SK-MEL-5 (cell line): Measurements from ENCODE around the gene LARGE1. TPM values are rescaled to one million over a fixed set of nuclear protein-coding genes. Genes with fewer than 3 reads are reported as not detected.
A peak's percentile ranks its signal among the peaks of the same experiment; 100 is the strongest.

Source experiments
- DNase-seq: peaks from one replicate; pipeline ENCODE4 v3.0.0-alpha.2; 2016; ENCODE audit warnings: low read depth, low spot score
- in situ Hi-C: cut with HindIII; loops from 2 replicates; pipeline ENCODE4 v1.10.0; 2016; ENCODE audit warnings: low sequenced_read_pairs, high pct_unique_total_duplicates, low pct_unique_long_range_greater_than_20kb
- total RNA-seq: library from RNA; depleted of rRNA; stranded (reverse); fragments of >200 nt; shearing (Covaris generic); gene quantifications from 2 replicates; pipeline ENCODE4 v1.2.3, GENCODE V29; 2014

The LARGE1 gene
- total RNA-seq, 1 experiment from 2014 or later, result 22.0 TPM

- in situ Hi-C loops, result no loop called here
- no peak for DNase-seq
Measured at GRCh38 chr22:33353502-33353901, 566.8 kb downstream of the LARGE1 start.

- no peak for DNase-seq
- in situ Hi-C loops, result no loop called here
Measured at GRCh38 chr22:33352768-33353167, 567.5 kb downstream of the LARGE1 start.

GRCh38 chr22:33350961-33351360 is 569.3 kb downstream of the LARGE1 start:
- DNase-seq, result peak; percentile 50
- in situ Hi-C loops, result no loop called here

- in situ Hi-C loops, result no loop called here
- DNase-seq, result peak; percentile 89
Measured at GRCh38 chr22:33350491-33350890, 569.8 kb downstream of the LARGE1 start.

- no peak for DNase-seq
- in situ Hi-C loops, result loop anchor here (25.0 kb wide), 1 partner anchor 240 kb away; no protein-coding TSS in a partner anchor
Measured at GRCh38 chr22:33347002-33347401, 573.3 kb downstream of the LARGE1 start.

GRCh38 chr22:33341611-33342010 is 578.7 kb downstream of the LARGE1 start:
- in situ Hi-C loops, result loop anchor here (25.0 kb wide), 1 partner anchor 246 kb away; no protein-coding TSS in a partner anchor

GRCh38 chr22:33337524-33337923 is 582.8 kb downstream of the LARGE1 start:
- no peak for DNase-seq
- in situ Hi-C loops, result loop anchor here (25.0 kb wide), 1 partner anchor 250 kb away; no protein-coding TSS in a partner anchor

More at GRCh38 chr22:33341611-33342010, 578.7 kb downstream of the LARGE1 start:
- DNase-seq, result no peak

- in situ Hi-C loops, result loop anchor here (25.0 kb wide), 1 partner anchor 252 kb away; no protein-coding TSS in a partner anchor
- DNase-seq, result no peak
Measured at GRCh38 chr22:33335611-33336279, 584.5 kb downstream of the LARGE1 start.

- in situ Hi-C loops, result loop anchor here (25.0 kb wide), 1 partner anchor 255 kb away; no protein-coding TSS in a partner anchor
- no peak for DNase-seq
Measured at GRCh38 chr22:33332538-33332937, 587.7 kb downstream of the LARGE1 start.

GRCh38 chr22:33331017-33331416 is 589.3 kb downstream of the LARGE1 start:
- in situ Hi-C loops, result loop anchor here (25.0 kb wide), 1 partner anchor 256 kb away; no protein-coding TSS in a partner anchor
- no peak for DNase-seq

- in situ Hi-C loops, result loop anchor here (25.0 kb wide), 1 partner anchor 257 kb away; no protein-coding TSS in a partner anchor
- no peak for DNase-seq
Measured at GRCh38 chr22:33330534-33330933, 589.7 kb downstream of the LARGE1 start.

- in situ Hi-C loops, result loop anchor here (25.0 kb wide), 1 partner anchor 258 kb away; no protein-coding TSS in a partner anchor
- DNase-seq, result no peak
Measured at GRCh38 chr22:33329398-33329797, 590.9 kb downstream of the LARGE1 start.

- in situ Hi-C loops, result loop anchor here (25.0 kb wide), 1 partner anchor 258 kb away; no protein-coding TSS in a partner anchor
- DNase-seq, result no peak
Measured at GRCh38 chr22:33328789-33329296, 591.4 kb downstream of the LARGE1 start.

GRCh38 chr22:33327348-33327860 is 592.9 kb downstream of the LARGE1 start:
- no peak for DNase-seq
- in situ Hi-C loops, result loop anchor here (25.0 kb wide), 1 partner anchor 260 kb away; no protein-coding TSS in a partner anchor

- no peak for DNase-seq
- in situ Hi-C loops, result loop anchor here (25.0 kb wide), 1 partner anchor 261 kb away; no protein-coding TSS in a partner anchor
Measured at GRCh38 chr22:33326540-33327295, 593.6 kb downstream of the LARGE1 start.

- in situ Hi-C loops, result loop anchor here (25.0 kb wide), 1 partner anchor 262 kb away; no protein-coding TSS in a partner anchor
- no peak for DNase-seq
Measured at GRCh38 chr22:33325232-33326004, 594.9 kb downstream of the LARGE1 start.

GRCh38 chr22:33324228-33324627 is 596.0 kb downstream of the LARGE1 start:
- no peak for DNase-seq
- in situ Hi-C loops, result no loop called here
